SK-N-SH (cell line): Measurements from ENCODE around the gene MAP7D2.

Source experiments
- CTCF ChIP-seq: fragments of 200-600 bp; sonication (generic); IDR thresholded peaks from 2 replicates; pipeline ENCODE4 v1.6.1; 2017; ENCODE audit warnings: antibody characterized with exemption, mild to moderate bottlenecking, moderate library complexity
- ELF1 ChIP-seq: IDR thresholded peaks from 2 replicates; pipeline ENCODE4 v1.4.0; 2012
- GABPA ChIP-seq: IDR thresholded peaks from 2 replicates; pipeline ENCODE4 v1.4.0; 2012; ENCODE audit warnings: low read depth, mild to moderate bottlenecking
- NRF1 ChIP-seq: IDR thresholded peaks from 2 replicates; pipeline ENCODE4 v1.6.1; 2012; ENCODE audit warnings: low read depth, mild to moderate bottlenecking, low read length
- POLR2AphosphoS5 ChIP-seq: IDR thresholded peaks from 2 replicates; pipeline ENCODE4 v1.6.1; 2012; ENCODE audit warnings: low read depth, low read length
- REST ChIP-seq: IDR thresholded peaks from 2 replicates; pipeline ENCODE4 v1.6.1; 2012; ENCODE audit warnings: mild to moderate bottlenecking, low read depth, low read length, moderate library complexity
- RFX5 ChIP-seq: IDR thresholded peaks from 2 replicates; pipeline ENCODE4 v1.6.1; 2012; ENCODE audit warnings: mild to moderate bottlenecking, improper control_type of control experiment, low read length
- SMC3 ChIP-seq: IDR thresholded peaks from 2 replicates; pipeline ENCODE4 v1.6.1; 2012; ENCODE audit warnings: low read depth, low read length, improper control_type of control experiment
- TAF1 ChIP-seq: IDR thresholded peaks from 2 replicates; pipeline ENCODE4 v1.6.1; 2012; ENCODE audit warnings: low read depth, mild to moderate bottlenecking, low read length, moderate library complexity, borderline replicate concordance
- TEAD4 ChIP-seq: IDR thresholded peaks from 2 replicates; pipeline ENCODE4 v1.4.0; 2012; ENCODE audit warnings: mild to moderate bottlenecking, borderline replicate concordance; ENCODE audit not compliant: insufficient read depth
- YY1 ChIP-seq: IDR thresholded peaks from 2 replicates; pipeline ENCODE4 v1.4.0; 2012; ENCODE audit warnings: low read depth, mild to moderate bottlenecking

GRCh38 chrX:20132666-20133065 is 16.0 kb upstream of the MAP7D2 start:
- no peak for TF ChIP-seq ELF1
- no peak for TF ChIP-seq CTCF
- no peak for TF ChIP-seq POLR2AphosphoS5
- no peak for TF ChIP-seq TAF1
- TF ChIP-seq RFX5, result no peak
- no peak for TF ChIP-seq NRF1
- TF ChIP-seq TEAD4, result no peak
- TF ChIP-seq SMC3, result no peak
- no peak for TF ChIP-seq GABPA
- TF ChIP-seq REST, result no peak
- TF ChIP-seq YY1, result no peak
